Measurements from ENCODE around the gene GIGYF2. TPM values are rescaled to one million over a fixed set of nuclear protein-coding genes. Genes with fewer than 3 reads are reported as not detected.

Gene GIGYF2
- total RNA-seq, 1 experiment from 2014 or later = 55.3 TPM

GRCh38 chr2:232659359-232659758 lies 37.8 kb upstream of the GIGYF2 start:
- H3K9me3 Mint-ChIP-seq = peaks cover 3 to 4% of the 10 kb centered on the region in 2 experiments; a peak in 2 of 5 replicates

More at GRCh38 chr2:232659359-232659758, 37.8 kb upstream of the GIGYF2 start:
- Histone ChIP-seq H3K14ac (ENCODE audit: insufficient read depth, low read length) (no peak overlapping the region), H2BK12ac (ENCODE audit: insufficient read length, low read depth, low read length) (no peak overlapping the region), H3K79me2 (ENCODE audit: insufficient read depth, low read length) (no peaks in the 10 kb centered on the region), H3K23ac (ENCODE audit: insufficient read length, low read depth, low read length) (no peak overlapping the region), H4K91ac (ENCODE audit: insufficient read length, low read depth, low read length) (no peak overlapping the region), H4K20me1 (ENCODE audit: control insufficient read depth, insufficient read depth, insufficient read length) (no peaks in the 10 kb centered on the region), H2BK120ac (ENCODE audit: low read depth, low read length, poor library complexity, severe bottlenecking) (no peak overlapping the region), H2BK20ac (ENCODE audit: low read depth, low read length, poor library complexity, severe bottlenecking) (no peak overlapping the region), H3K4me2 (ENCODE audit: insufficient read depth, insufficient read length, low read length) (no peak overlapping the region), H4K5ac (ENCODE audit: insufficient read length, low read depth, low read length) (no peak overlapping the region), H2BK15ac (ENCODE audit: low read depth, low read length) (no peak overlapping the region), H2AK5ac (ENCODE audit: insufficient read length, low read length) (no peak overlapping the region), H3K27me3 (ENCODE audit: insufficient read depth, low read length) (no peaks in the 10 kb centered on the region), H3K18ac (ENCODE audit: insufficient read length, low read depth, low read length) (no peak overlapping the region), H3K9ac (ENCODE audit: extremely low read depth, insufficient read length, low read length) (no peak overlapping the region), H3K4me1 (ENCODE audit: insufficient read depth, low read length) (no peaks in the 10 kb centered on the region), H3K9me3 (ENCODE audit: control insufficient read depth, low read depth, low read length) (no peaks in the 10 kb centered on the region), H2AFZ (ENCODE audit: low read length) (no peak overlapping the region), H3K23me2 (ENCODE audit: insufficient read length, low read depth, low read length, poor library complexity, severe bottlenecking) (no peaks in the 10 kb centered on the region), H3T11ph (ENCODE audit: low read length) (no peak overlapping the region), H3K4ac (ENCODE audit: low read depth, low read length) (no peak overlapping the region), H3K56ac (ENCODE audit: insufficient read length, low read depth, low read length) (no peak overlapping the region), H2BK5ac (ENCODE audit: insufficient read length, low read length) (no peak overlapping the region), H4K8ac (replicated peaks; ENCODE audit: insufficient read length, low read depth, low read length) (no peak overlapping the region), H3K27ac (ENCODE audit: insufficient read length, low read depth, low read length) (no peak overlapping the region), H3K79me1 (ENCODE audit: insufficient read depth, low read depth, low read length, poor library complexity, severe bottlenecking) (no peaks in the 10 kb centered on the region)
- no peak overlapping the region for H3K4me3 Mint-ChIP-seq
- H3K4me1 Mint-ChIP-seq = peaks cover 2 to 6% of the 10 kb centered on the region in 2 experiments; a peak in 2 of 4 replicates
- no peak overlapping the region; a peak in 1 of 7 replicates for H3K27ac Mint-ChIP-seq
- TF ChIP-seq CTCF (conservative IDR thresholded peaks at IDR 0.05) = no peak
- no CpG with 5 or more reads among the region's 2 CpGs for WGBS (ENCODE audit: extremely low coverage, insufficient read length, low lambda C conversion rate)
- peaks cover 3% of the 10 kb centered on the region for H3K27me3 Mint-ChIP-seq (ENCODE audit: low read depth)
- H3K36me3 Mint-ChIP-seq (ENCODE audit: insufficient read depth in 1 of 3, low read depth in 3 of 3) = peaks cover 3 to 5% (median 3%) of the 10 kb centered on the region in 3 experiments; a peak in 5 of 7 replicates
- no peak for DNase-seq

All from H9 (cell line).